Vagina (tissue), 2 donors: ENCODE measurements around the gene EIF2B4.

Experiments
- CTCF ChIP-seq, 3 experiments: fragments of 450-650 bp in 2 of 3; fragments of 200-600 bp in 1 of 3; sonication (generic) in 1 of 3; IDR thresholded peaks; one replicate each; pipeline ENCODE4 v1.5.1; 2017 to 2019; ENCODE audit warnings: antibody characterized with exemption in 3 of 3, mild to moderate bottlenecking in 2 of 3, moderate library complexity in 2 of 3
- POLR2A ChIP-seq, 2 donors: fragments of 450-650 bp; IDR thresholded peaks; one replicate each; pipeline ENCODE4 v1.6.1; 2017; ENCODE audit warnings: antibody characterized with exemption in 2 of 2, mild to moderate bottlenecking in 2 of 2, moderate library complexity in 2 of 2
- POLR2AphosphoS5 ChIP-seq, 2 donors: sonication (generic); formaldehyde crosslinking; IDR thresholded peaks; one replicate each; pipeline ENCODE4 v1.9.0; 2017; ENCODE audit warnings: antibody characterized with exemption in 2 of 2, mild to moderate bottlenecking in 2 of 2, low read depth in 1 of 2; ENCODE audit not compliant: insufficient read depth in 1 of 2

GRCh38 chr2:27381577-27382181 is 11.5 kb upstream of the EIF2B4 start:
- TF ChIP-seq CTCF (IDR thresholded peaks at IDR 0.05) (no peak), POLR2A (IDR thresholded peaks at IDR 0.05) (no peak), POLR2AphosphoS5 (IDR thresholded peaks at IDR 0.05; ENCODE audit: insufficient read depth in 1 of 2, low read depth in 1 of 2) (no peak)
